GM21390 (cell line): ENCODE data around the gene GLI1.

Experiments used
- ATAC-seq: cut with Tn5 transposase; IDR thresholded peaks from one replicate; pipeline ENCODE4 v1.9.1; 2021; ENCODE audit not compliant: unreplicated experiment

The GLI1 gene

GRCh38 chr12:57518176-57518919, 58.8 kb downstream of the GLI1 start:
- ATAC-seq, result no peak

DNA sequence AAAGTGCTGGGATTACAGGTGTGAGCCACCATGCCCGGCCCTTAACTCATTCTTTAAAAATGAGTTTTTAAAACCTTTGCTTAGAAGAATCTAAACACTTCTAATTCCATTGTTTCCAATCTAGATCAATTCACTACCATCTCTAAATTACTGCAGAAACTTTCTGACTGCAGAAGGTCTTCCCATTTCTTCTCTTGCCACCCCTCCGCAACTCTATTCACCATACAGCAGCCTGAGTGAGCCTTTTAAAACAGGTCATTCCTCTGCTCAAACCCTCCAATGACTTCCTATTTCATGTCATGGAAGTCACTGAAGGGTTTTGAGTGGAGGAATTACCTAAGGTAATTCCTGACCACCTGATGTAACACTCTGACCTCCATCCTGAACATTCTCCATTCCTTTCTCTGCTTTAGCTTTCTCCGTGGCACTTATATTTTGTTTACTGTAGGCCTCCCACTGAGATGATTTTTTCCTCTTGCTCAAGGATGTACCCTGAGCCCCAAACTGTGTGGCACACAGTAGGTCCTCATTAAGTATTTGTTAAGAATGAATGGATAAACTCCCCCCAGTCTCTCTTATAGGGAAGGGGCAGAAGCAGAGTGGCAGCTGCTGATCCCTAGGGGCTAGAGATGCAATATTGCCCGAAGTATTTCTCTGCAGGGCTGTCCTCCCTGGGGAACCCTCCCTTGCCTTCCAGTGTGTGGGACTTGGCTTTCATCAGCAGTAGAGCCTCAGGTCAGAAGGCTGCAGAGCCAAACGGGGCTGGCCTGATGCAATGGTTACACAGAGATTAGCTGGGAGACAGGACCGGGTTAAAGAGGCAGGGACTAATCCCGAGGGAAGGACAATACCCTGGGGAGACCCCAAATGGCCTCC, 59.6 kb downstream of the GLI1 start:
- no peak for ATAC-seq

DNA sequence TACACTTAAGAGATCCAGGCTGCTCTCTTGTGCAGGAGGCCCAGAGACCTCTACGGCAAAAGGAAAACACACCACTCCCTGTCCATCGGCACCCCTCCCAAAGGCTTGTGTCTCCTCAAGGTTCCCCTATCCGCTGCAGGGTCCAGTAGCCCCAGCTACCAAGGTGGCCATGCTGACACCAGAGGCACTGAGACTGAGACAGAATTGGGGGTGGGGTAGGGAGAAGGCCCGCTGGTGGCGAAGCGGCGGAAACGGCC, 60.1 kb downstream of the GLI1 start:
- peak; percentile 1 for ATAC-seq

GRCh38 chr12:57520053-57520818, 60.7 kb downstream of the GLI1 start, which contains the start of gene DDIT3:
DDIT3 (minus strand) TSS chr12:57520514; CDS start chr12:57517406, 3,108 bp downstream.
- ATAC-seq, result peak; percentile 69

GRCh38 chr12:57521525-57522010, 62.0 kb downstream of the GLI1 start:
- no peak for ATAC-seq
